PC-9 (cell line): ENCODE data around the gene ZNF330. TPM values are rescaled to one million over a fixed set of nuclear protein-coding genes. Genes with fewer than 3 reads are reported as not detected.

Experiments used
- BruUV-seq: library from RNA; stranded (reverse); fragments of 400-500 nt; replicated peaks from 2 replicates; lab custom pipeline; 2021; lab: Mats Ljungman, UMichigan
- CTCF ChIA-PET: fragments of 300-600 bp; sonication (Branson Sonifier 250); formaldehyde crosslinking; loops from one replicate; lab custom pipeline; 2022; ENCODE audit warnings: antibody characterized with exemption; lab: Charles Lee
- POLR2A ChIA-PET: fragments of 300-600 bp; sonication (Branson Sonifier 250); formaldehyde crosslinking; loops from one replicate; lab custom pipeline; 2022; ENCODE audit warnings: antibody characterized with exemption; ENCODE audit not compliant: unreplicated experiment; lab: Charles Lee
- DNase-seq, 2 experiments: peaks; one replicate each; pipeline versions ENCODE4 v3.0.0 to v3.0.0-alpha.2; 2015 to 2022; ENCODE audit warnings: mixed read lengths in 1 of 2
- H2AFZ ChIP-seq: fragments of 200-600 bp; sonication (generic); 2 replicates; pipeline ENCODE4 v1.8.1; 2017; ENCODE audit warnings: antibody characterized with exemption
- H3F3A ChIP-seq: fragments of 200-600 bp; sonication (generic); 2 replicates; pipeline ENCODE4 v1.8.1; 2017; ENCODE audit warnings: antibody characterized with exemption, mild to moderate bottlenecking, low read depth; ENCODE audit not compliant: insufficient read depth
- H3K27ac ChIP-seq: fragments of 200-600 bp; sonication (generic); 2 replicates; pipeline ENCODE4 v1.6.1; 2016; ENCODE audit warnings: mixed run types
- H3K27me3 ChIP-seq: fragments of 200-600 bp; sonication (generic); 2 replicates; pipeline ENCODE4 v1.6.1; 2016; ENCODE audit warnings: low read depth, mixed run types; ENCODE audit not compliant: insufficient read depth
- H3K36me3 ChIP-seq: fragments of 200-600 bp; sonication (generic); 2 replicates; pipeline ENCODE4 v1.6.1; 2016; ENCODE audit warnings: low read depth, mixed run types
- H3K4me1 ChIP-seq: fragments of 200-600 bp; sonication (generic); replicated peaks from 2 replicates; pipeline ENCODE4 v1.6.1; 2016; ENCODE audit warnings: mixed run types; ENCODE audit not compliant: insufficient read depth
- H3K4me2 ChIP-seq: fragments of 200-600 bp; sonication (generic); 2 replicates; pipeline ENCODE4 v1.6.1; 2017; ENCODE audit warnings: mixed run types
- H3K4me3 ChIP-seq: fragments of 200-600 bp; sonication (generic); 2 replicates; pipeline ENCODE4 v1.6.1; 2016; ENCODE audit warnings: mixed run types
- H3K79me2 ChIP-seq: fragments of 200-600 bp; sonication (generic); 2 replicates; pipeline ENCODE4 v1.6.1; 2017; ENCODE audit warnings: low read depth, mixed run types
- H3K9me2 ChIP-seq: fragments of 200-600 bp; sonication (generic); 2 replicates; pipeline ENCODE4 v1.8.1; 2017; ENCODE audit warnings: mild to moderate bottlenecking; ENCODE audit not compliant: insufficient read depth
- H3K9me3 ChIP-seq: fragments of 200-600 bp; sonication (generic); 2 replicates; pipeline ENCODE4 v1.8.1; 2016; ENCODE audit warnings: low read depth; ENCODE audit not compliant: insufficient read depth
- H4K20me1 ChIP-seq: fragments of 200-600 bp; sonication (generic); 2 replicates; pipeline ENCODE4 v1.8.1; 2017; ENCODE audit not compliant: insufficient read depth
- CTCF ChIP-seq: fragments of 200-600 bp; sonication (generic); conservative IDR thresholded peaks from 2 replicates; pipeline ENCODE4 v1.6.1; 2017; ENCODE audit warnings: mixed run types, antibody characterized with exemption, mild to moderate bottlenecking, moderate library complexity
- EZH2 ChIP-seq: fragments of 200-600 bp; sonication (generic); IDR thresholded peaks from 2 replicates; pipeline ENCODE4 v1.8.0; 2017; ENCODE audit warnings: antibody characterized with exemption, low read depth
- intact Hi-C: fragments of 100-400 bp; cut with micrococcal nuclease; formaldehyde crosslinking; loops from one replicate; pipeline ENCODE4 v1.10.0; 2022; ENCODE audit not compliant: unreplicated experiment
- total RNA-seq: library from RNA; stranded (reverse); gene quantifications from 2 replicates; pipeline ENCODE4 v1.2.3, GENCODE V29; 2021

ZNF330 gene
- total RNA-seq, 1 experiment from 2014 or later: 22.5 TPM

- no peaks in the 10 kb centered on the region for H3K79me2 ChIP-seq
- no peaks in the 10 kb centered on the region for H4K20me1 ChIP-seq
- no peak overlapping the region for H3K4me3 ChIP-seq
- H3K4me2 ChIP-seq: no peak overlapping the region
- H3K9me3 ChIP-seq: no peaks in the 10 kb centered on the region
- no TSS peak for BruUV-seq
- no peak for DNase-seq
- no peak overlapping the region for H3K27ac ChIP-seq
- H3K4me1 ChIP-seq: no peaks in the 10 kb centered on the region
- POLR2A ChIA-PET: no interaction called here
- H3F3A ChIP-seq: no peaks in the 10 kb centered on the region
- no peaks in the 10 kb centered on the region for H3K27me3 ChIP-seq
- TF ChIP-seq EZH2 (no peak), CTCF (no peak)
- no peak overlapping the region for H2AFZ ChIP-seq
- intact Hi-C loops: no loop called here
- H3K9me2 ChIP-seq: no peaks in the 10 kb centered on the region
- H3K36me3 ChIP-seq: no peaks in the 10 kb centered on the region
- CTCF ChIA-PET: no interaction called here
These were observed 28.1 kb upstream of the ZNF330 start for GRCh38 chr4:141192564-141192963.

DNA sequence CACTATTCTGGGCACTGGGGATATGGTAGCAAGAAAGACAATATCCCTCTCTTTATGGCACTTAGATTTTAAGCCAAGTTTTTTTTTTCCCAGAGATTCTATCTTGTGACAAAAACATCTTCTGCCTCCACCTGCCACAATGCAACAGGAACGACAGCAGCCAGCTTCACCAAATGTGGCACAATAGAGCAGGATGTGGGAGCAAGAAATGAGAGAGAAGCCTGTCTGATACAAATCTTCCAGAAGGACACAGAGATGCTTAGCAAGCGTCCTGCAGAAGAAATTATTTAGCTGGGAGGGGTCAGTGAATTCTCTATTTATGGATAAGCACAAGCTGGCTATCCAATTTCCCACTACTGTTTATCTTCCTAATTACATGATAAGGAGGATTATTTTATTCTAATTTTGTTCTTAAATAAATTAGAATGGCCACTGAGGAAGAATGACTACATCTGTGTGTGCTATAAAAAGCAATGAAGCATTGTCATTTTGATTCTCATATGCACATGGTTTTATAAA, 27.1 kb upstream of the ZNF330 start:
- Histone ChIP-seq H3K27ac (no peak overlapping the region), H3K79me2 (no peaks in the 10 kb centered on the region), H3K36me3 (no peaks in the 10 kb centered on the region), H3K27me3 (no peaks in the 10 kb centered on the region), H4K20me1 (no peaks in the 10 kb centered on the region), H3K9me3 (no peaks in the 10 kb centered on the region), H3K4me2 (no peak overlapping the region), H2AFZ (no peak overlapping the region), H3K9me2 (no peaks in the 10 kb centered on the region), H3F3A (no peaks in the 10 kb centered on the region), H3K4me1 (no peaks in the 10 kb centered on the region), H3K4me3 (no peak overlapping the region)
- ChIA-PET CTCF (no interaction called here), POLR2A (interaction anchor here (0.7 kb wide), 1 partner anchor 320 kb away, joined by 5 read pairs; no protein-coding TSS in a partner anchor)
- no peak for DNase-seq
- no peak for TF ChIP-seq CTCF
- no peak for TF ChIP-seq EZH2
- intact Hi-C loops: no loop called here
- BruUV-seq: no TSS peak

DNA sequence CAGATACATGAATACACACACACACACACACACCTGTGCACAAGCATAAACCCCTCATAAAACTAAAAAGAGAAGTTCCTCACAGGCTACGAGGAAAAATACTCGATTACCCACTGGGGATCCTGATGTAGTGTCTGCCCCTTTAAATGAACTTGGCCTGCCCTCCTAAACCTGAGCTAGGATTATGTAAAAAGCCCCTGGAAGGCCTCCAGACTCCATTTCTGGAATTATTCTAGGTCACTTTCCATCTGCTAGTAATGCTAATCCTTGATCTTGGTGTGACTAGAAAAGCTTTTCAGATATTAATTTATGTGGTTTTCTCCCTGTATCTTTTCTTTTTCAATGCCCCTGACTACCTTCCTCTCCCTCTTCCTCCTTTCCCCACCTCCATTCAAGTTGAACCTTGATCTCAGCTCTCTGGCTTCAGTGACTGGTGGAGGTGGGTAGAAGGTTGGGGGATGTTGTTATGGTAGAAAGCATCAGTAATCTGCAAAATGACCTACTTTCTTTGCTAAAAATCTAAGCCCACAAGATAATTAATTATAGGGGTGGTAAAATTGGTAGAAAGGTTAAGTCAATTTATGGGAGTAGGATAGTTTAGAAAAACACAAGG, 25.5 kb upstream of the ZNF330 start:
- no peak for DNase-seq
- H3K4me2 ChIP-seq: no peak overlapping the region
- intact Hi-C loops: no loop called here
- no peaks in the 10 kb centered on the region for H3K36me3 ChIP-seq
- ChIA-PET POLR2A (no interaction called here), CTCF (no interaction called here)
- H3K4me3 ChIP-seq: no peak overlapping the region
- no peaks in the 10 kb centered on the region for H3K4me1 ChIP-seq
- H4K20me1 ChIP-seq: no peaks in the 10 kb centered on the region
- no TSS peak for BruUV-seq
- no peak overlapping the region for H3K27ac ChIP-seq
- H3K27me3 ChIP-seq: no peaks in the 10 kb centered on the region
- H3F3A ChIP-seq: no peaks in the 10 kb centered on the region
- no peaks in the 10 kb centered on the region for H3K79me2 ChIP-seq
- TF ChIP-seq EZH2: no peak
- no peak for TF ChIP-seq CTCF
- H3K9me2 ChIP-seq: no peaks in the 10 kb centered on the region
- no peaks in the 10 kb centered on the region for H3K9me3 ChIP-seq
- H2AFZ ChIP-seq: no peak overlapping the region
